Inflammatory macrophage (primary cell): ENCODE data around the gene OSBPL7.

Experiments used
- DNase-seq, 2 donors: peaks; one replicate each; pipeline ENCODE4 v3.0.0-alpha.2; 2020 to 2022
- total RNA-seq, 18 experiments: gene quantifications; one replicate each; lab custom pipeline; 2026; ENCODE audit warnings: mixed read lengths in 6 of 18, inconsistent platforms in 2 of 18; lab: John Stamatoyannopoulos, UW

OSBPL7 gene, protein sequence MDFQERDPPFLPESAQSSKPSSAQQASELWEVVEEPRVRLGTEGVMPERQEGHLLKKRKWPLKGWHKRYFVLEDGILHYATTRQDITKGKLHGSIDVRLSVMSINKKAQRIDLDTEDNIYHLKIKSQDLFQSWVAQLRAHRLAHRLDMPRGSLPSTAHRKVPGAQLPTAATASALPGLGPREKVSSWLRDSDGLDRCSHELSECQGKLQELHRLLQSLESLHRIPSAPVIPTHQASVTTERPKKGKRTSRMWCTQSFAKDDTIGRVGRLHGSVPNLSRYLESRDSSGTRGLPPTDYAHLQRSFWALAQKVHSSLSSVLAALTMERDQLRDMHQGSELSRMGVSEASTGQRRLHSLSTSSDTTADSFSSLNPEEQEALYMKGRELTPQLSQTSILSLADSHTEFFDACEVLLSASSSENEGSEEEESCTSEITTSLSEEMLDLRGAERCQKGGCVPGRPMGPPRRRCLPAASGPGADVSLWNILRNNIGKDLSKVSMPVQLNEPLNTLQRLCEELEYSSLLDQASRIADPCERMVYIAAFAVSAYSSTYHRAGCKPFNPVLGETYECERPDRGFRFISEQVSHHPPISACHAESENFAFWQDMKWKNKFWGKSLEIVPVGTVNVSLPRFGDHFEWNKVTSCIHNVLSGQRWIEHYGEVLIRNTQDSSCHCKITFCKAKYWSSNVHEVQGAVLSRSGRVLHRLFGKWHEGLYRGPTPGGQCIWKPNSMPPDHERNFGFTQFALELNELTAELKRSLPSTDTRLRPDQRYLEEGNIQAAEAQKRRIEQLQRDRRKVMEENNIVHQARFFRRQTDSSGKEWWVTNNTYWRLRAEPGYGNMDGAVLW
- total RNA-seq: 0.35 to 6.1 (median 3.3) reads per million in 18 experiments

DNA sequence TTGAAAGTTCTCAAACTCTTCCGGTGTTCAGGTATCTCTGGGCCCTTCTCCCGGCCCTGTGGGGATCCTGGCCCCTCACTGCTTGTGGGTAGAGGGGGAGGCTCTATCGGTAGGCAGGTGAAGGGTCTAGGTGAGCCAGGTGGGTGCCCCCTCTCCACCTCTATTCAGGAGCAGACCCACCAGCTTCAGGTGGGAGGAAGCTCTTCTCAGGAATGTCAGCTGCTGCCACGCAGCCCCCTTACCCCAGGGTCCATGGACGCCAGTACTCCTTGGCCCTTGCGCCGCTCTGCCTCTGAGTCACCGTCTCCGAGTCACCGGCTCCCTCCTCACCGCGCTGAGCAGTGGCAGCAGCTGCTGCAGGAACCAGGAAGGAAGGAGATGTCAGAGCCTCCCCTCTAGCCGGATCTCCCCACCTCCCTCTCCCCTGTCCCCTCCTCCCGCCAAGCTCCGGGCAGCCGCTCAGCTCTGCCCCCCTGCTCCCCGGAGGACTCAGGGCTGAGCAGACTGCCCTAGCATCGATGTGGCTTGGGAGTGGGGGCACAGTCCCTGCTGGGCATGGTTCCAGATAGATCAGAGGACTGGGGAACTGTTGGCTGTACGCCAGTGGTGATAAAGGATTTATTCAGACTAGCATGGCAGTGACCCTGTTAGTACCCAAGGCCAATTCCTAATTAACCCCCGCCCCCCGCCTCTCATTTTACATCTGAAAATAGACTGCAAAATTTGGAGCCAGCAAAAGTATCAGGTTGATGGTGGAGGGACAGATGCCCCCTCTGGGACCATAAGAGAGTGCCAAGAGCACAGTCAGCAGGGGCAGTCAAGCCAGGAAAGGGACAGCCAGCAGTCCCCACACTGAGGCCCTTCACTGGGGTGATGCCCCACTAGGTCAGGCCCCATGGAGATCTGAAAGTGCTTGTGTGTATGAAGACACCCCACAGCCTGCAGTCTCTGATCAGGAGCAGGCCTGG is at the start of gene OSBPL7:
OSBPL7 (minus strand) TSS at position 371 of the 968 bp plus-strand sequence. CDS start 1,516 bp downstream, outside the sequence.
- DNase-seq: peak; percentile 63 to 72

DNA sequence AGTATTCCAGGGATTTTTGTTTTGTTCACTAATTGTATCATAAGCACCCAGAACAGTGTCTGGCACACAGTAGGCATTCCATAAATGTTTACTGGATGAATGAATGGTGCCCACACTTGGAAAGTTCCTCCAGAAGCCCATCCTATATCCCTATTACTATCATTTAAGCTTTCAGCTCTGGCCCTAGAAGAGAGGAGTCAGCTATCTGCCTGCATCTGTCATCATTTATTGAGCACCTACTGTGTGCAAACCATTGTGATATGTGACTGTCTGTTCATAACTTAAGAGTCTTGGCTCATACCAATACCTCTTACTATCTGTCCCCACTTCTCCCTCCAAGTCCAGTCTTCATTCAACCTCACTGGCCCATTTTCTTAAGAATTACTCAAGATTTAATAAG is 49.5 kb upstream of the OSBPL7 start:
- DNase-seq: no peak

DNA sequence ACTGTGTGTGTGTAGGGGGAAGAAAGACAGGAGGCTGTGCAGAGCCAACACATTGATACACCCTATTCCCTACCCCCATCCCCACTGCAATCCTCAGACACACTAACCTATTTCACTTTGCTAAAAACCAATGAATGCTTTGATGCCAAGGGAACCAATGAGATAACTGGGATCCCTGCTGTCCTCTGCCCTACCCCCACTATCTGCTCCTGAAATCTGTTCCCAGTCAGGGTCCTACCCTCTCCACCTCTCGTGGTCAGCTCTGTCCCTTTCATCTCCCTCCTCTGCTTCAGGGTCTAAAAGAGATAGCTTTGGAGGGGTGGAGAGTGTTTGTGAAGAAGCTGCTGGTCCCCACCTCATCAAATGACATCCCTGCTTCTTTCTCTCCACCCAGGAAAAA is 48.5 kb upstream of the OSBPL7 start:
- no peak for DNase-seq

DNA sequence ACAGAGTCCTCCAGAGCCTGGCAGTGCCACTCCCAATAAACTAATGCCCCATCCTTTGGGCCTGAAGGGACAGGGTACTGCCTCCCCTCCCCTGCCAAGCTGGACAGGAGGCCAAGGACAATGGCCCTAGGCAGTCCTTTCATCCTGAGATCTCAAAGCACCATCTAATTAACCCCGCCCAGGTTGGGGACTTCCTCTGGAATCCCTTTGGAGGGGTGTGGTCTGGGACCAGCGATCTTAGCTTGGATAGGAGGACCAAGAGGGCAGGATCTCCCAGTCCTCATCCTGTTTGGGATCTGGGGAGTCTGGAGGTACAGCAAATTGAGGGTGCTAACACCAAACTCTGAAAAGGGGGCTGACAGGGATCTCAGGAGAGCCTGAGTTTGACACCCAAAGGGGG is 47.5 kb upstream of the OSBPL7 start:
- no peak for DNase-seq

DNA sequence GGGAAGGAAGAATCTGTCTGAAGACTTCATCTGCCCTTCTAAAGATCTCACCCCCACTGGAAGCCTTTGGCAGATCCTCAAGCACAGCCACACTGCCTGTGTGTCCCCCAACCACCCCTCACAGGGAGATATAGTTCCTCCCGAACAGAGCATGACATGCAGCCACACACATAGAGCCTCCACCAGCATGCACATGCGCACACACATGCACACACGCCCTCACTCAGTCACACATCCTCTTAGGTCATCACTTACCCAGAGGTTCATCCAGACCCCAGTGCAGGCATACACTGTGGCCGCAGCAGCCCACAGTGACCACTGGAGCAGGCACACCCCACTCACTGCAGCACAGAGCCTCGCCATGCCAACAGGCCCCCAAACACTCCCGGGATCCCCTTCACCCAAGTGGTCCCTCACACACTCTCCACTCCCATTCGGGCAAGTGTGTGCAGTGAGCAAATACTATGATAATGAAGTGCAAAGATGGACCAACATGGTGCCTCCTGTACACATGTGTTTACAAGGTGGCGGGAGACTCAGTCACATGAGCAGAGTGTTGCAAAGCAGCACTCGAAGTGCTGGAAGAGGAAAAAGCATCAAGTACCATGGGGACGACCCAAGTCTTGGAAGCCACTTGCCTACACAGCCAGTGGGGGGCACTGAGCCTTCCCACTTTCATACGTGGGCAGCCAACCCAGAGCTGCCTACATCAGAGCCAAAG is 46.4 kb upstream of the OSBPL7 start:
- DNase-seq: no peak

DNA sequence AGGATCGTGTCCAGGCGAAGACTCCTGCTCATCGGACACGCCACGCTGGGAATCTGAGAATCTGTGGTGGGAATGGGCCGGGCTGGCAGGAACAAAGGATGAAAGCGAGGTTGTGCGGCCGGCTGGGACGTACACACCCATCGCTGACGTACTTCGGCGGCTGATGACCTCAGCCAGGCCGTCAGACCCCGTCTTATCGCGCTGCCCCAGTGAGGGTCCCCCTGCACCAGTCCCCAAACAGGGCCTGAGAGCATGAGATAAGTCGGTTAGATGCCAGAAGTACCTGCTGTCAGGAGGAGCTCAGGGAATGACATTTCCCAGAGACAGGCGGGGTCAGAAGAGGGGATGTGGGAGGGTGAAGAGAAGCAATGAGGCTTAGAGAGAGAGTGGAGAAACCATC is 45.3 kb upstream of the OSBPL7 start:
- no peak for DNase-seq

DNA sequence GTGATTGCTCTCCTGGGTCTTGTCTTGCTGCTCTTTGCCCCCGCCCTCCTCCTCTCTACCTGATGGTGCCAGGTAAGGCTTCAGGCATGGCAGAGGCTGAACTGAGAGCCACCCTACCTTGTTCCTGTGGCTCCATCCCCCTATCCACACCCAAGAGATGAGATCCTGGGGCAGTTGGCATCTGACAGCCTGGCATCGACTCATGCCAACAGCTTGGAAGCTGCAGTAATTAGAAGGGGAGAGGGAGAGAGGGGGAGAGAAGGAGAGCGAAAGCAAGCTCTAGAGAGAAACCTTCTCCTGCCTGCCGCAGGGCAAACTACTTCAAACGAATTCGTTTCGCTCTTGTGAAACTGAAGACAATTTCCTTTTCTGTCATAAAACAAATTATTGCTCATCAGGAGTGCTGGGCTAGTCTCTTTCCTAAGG is 43.2 kb upstream of the OSBPL7 start:
- no peak for DNase-seq

DNA sequence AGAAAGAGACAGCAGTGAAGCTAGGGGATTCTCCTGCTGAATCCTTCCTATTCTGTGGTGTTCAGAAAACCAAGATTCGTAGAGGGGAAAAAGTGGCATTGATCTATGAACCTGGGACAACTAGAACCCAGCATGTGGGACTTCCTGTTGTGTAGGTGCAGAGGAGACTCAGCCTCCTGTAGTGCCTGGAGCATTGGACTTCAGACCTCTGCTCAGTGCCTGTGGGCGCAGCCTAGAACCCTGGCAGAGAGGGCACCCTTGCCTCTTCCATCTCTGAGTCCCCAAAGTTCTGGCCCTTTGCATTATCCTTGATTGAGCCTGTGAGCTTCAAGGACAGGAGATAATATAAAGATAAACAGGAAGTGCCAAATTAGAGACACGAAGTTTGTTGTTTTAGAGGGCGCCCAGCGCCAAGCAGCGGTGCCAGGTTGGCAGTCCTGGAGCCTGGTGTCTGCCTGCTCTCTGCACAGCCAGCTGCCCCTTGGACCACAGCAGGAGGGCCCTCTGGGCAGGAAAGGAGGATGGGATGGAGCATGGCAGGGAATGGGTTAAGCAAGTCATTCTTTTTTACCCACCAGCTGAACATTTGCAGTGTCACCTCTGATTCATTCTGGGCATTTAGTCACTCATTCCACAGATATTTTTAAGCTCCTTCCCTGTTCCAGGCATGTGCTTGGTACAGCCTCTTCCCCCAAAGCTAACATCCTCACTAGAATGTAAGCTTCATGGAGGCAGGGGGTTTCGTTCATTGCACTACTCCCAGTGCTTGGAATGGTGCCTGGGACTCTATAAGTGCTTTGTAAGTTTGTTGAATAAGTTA is 41.2 kb upstream of the OSBPL7 start:
- DNase-seq: peak in 1 of 2 donors; percentile 17

DNA sequence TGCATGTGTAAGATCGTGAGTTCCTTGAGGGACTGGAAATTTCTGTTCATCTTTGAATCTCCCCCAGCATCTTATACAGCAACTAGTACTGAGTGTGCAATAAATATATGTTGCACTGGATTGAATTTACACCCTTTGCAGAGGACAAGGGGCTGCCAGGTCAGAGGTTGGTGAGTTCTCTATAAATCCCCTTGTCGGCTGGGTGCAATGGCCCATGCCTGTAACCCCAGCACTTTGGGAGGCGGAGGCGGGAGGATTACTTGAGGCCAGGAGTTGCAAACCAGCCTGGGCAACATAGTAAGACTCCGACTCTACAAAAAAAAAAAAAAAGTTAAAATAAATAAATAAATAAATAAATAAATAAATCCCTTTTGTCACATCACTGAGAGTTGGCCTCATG is 38.8 kb upstream of the OSBPL7 start:
- no peak for DNase-seq

DNA sequence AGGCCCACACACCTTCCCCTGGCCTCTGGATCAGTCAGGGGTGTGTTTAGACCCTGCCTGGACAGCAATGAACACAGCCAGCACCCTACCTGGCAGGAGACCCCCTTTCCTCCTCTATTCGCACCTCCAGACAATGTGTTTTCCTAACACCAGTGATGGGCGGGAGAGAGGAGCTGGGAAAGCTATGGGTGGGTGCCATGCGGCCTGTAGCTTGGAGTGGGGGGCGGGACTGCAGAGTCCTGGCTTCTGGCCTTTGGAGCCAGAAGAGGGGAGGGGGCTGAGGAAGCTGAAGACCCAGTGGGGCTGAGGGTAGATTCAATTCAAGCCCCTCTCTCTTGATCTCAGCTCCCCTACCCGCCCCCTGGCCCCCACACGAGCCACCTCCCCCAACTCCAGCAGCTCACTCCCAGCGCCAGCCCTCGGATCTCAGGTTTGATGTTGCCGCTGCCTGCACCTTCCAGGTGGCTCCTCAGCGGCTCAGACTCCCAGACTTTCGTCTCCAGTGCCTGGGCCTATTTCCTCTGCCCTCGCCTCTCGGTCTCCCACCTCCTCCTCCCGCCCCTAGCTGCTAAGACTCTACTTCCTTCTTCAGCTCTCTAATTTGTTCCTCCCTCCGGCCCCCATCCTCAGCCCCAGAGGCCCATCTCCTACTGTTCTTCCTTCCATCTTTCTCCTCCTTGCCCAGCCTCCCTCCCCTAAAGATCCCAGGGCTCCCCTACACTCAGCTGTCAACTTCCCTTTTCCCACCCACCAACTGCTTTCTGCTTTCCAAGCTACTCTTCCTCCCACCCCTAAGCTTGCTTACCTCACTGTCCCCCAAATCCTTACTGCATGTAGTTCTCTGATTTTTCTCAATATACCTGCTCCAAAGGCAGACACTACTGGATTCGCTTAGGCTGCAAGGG is 36.2 kb upstream of the OSBPL7 start:
- peak; percentile 17 to 58 for DNase-seq

DNA sequence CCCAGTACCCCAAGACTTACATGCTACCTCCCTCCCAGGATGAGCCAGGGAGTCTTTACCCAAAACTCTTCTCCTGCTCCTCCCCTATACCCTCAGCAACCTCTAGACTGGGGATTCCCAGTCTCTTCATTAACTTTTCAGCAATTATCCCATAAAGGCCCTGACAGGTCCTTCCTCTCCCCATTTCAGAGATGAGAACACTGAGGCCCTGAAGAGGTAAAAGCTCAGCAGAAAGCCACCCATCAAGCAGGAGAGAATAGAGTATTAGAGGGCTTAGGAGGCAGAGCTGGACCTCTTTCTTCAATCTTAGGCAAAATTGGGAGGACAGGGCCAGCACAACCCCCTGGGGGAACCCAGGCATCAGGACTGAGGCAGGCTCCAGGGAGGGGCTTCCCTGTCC is 35.2 kb upstream of the OSBPL7 start:
- no peak for DNase-seq

DNA sequence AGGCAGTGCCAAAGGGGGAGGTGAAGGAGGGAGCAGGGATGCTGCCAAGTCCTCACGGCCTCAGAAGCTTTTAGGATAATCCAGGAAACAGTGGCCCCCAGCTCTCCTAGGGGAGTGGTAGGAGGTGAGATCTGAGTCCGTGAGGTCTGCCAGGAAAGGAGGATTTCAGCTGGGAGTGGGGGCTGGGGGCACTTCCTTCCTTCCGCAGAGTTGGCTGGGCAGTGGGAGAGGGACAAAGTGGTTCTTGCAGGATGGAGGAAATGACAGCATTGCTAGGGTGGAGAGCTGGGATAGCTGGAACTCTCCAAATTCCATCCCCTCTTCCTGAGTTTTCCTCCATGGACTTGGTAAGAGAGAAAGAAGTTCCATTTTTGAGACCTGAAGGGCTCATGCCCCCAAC is 34.1 kb upstream of the OSBPL7 start:
- DNase-seq: no peak

DNA sequence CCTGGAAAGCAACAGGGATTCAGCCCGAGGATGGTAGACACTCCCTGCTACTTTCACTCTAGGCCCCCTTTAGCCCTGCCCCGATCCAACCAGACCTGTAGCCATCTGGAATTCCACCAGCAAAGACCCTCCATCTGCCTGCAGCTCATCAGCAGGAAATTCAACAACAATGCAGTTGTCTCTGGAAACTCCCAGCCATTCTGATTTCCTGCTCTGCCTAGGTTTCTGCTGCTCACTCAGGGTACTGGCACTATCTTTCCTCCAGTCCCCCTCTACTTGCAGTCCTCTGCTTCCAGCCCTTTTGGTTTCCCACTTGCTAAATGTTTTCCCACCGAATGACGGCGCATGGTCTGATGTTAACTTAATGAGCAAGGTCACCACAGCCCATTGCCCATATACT is 32.0 kb upstream of the OSBPL7 start:
- no peak for DNase-seq

DNA sequence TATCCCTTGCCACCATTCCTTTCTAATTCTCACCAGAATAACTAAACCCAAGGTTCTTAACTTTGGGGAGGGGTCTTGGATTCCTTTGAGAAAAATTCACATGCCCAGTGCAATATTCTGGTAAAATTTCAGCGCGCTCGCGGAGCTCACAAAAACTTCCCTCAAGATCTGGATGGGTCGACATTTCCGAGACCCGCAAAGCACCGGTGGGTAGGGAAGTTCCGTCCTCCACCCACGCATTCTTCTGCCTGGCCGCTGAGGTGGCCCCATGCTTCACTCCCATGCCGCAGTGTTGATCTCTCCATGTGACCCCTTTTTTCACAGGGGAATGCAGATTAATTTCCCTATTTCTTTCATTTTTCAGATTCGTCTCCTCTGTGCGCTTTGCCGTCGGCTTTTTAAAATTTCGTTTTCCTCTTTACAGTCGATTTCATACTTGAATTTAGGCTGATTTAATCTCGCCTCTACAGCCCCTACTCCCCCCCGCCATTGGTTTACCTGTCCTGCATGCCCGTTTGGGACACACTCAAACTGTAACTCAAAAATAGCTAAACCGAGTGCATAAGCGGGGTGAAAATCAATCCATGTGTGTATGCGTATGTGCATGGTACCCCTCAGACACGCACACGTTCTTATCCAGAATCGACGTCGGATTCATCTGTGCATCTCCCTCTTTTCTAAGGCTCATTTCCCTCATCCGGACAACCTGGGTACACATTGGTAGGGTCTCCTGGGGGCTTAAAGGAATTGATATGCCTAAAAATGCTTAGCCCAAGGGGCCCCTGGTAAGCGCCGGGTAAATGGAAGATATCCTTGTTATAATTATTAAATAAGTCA is 30.7 kb upstream of the OSBPL7 start:
- peak in 1 of 2 donors; percentile 59 for DNase-seq

DNA sequence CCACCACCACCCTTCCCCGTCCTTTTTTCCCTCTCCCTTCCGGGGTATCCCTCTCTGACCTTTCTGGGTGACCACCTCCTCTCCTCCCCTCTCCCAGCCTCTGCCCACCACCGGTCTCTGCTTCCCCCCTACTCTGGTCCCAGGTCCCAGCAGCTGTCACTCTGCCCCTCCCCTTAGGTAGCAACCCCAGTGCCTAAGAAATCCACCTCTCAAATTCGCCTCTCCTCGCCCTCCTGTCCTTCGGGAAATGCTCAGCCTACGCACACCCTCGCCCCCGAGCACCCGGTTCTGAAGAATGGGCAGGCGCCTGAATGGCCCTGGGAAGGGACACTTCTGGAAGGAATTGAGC is 30.1 kb upstream of the OSBPL7 start:
- no peak for DNase-seq

DNA sequence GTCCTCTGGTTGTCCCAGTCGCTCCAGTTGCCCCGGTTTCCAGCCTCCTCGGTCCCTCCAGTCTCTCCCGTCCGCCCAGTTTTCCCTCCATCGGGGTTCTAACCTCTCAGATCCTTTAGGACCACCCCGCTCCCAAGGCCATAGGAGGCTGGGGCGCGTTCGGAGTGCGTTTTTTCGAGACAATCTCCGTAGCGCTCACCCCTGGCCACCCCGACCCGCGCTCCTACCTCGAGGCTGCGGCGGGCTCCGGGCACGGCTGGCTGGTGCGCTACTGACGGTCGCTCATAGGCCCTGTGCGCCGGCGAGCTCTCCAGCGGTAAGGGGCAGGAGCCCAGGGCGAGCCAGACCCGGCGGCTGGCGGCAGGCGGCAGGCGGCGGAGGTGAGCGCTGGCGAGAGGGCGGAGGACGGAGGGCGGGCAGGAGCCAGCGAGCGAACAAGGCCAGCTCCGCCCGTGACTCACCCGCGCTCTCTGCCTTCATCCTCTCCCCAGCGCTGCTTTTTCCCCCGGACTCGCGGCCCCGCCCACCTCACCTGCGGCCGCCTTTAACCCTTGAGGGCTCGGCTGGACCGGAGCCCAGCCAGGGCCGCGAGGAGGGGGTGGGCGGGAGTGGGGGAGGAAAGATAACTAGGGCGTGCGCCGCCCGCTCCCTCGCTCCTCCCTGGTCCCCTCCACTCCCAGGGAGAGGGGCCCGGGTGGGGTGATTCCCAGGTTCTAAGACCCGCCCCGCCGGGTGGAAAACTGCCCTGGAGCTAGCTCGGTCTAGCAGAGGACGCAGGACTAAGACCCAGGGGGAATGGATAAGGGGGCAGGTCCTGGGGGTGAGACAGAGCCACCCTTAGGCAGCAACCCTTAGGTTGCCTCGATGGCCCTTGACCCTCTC is 29.3 kb upstream of the OSBPL7 start, which contains the start of gene SP6:
SP6 (minus strand) TSS at position 472 of the 882 bp plus-strand sequence. CDS start 2,734 bp downstream, outside the sequence.
- DNase-seq: no peak

DNA sequence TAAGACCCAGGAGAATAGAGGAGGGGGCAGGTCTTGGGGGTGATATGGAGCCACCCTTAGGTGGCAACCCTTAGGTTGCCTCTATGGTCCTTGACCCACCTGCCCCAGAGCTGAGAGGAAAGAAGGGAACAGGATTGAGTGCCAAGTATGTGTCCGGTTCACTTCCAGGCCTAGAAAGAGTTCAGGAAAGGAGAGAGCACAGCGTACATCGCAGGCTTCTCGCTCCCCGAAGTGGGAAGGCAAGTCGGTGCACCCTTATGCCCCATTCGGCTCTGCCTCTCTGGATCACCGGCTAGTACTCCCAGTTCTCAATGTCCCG is 28.7 kb upstream of the OSBPL7 start:
- no peak for DNase-seq

DNA sequence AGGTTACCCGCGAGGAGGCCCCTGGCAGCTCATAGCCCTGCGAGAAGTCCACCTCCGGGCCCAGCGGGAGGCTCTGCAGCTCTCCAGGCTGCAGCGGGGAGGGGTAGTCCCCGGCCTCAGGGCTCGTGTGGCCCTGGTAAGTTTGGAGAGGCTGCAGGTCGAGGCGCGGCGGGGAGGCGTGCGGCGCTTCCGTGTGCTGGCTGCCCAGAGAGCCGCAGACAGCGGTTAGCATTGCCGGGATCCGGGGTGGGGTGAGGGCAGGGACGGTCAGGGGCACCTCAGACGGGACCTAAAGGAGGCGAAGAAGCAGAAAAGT is 26.6 kb upstream of the OSBPL7 start:
- no peak for DNase-seq
